Right lobe of liver (tissue), 4 donors: ENCODE measurements around the gene SLC17A9.

Experiments
- POLR2A ChIP-seq: fragments of 450-650 bp; IDR thresholded peaks from one replicate; pipeline ENCODE4 v1.6.1; 2017; ENCODE audit warnings: antibody characterized with exemption, mild to moderate bottlenecking
- TF ChIP-seq, protein P1 (sequence below), 4 donors: fragments of 200-600 bp in 3 of 4; fragments of 450-650 bp in 1 of 4; IDR thresholded peaks; one replicate each; pipeline versions ENCODE4 v1.5.1 to v1.8.0; 2016 to 2022; ENCODE audit warnings: antibody characterized with exemption in 4 of 4, mild to moderate bottlenecking in 2 of 4
- donor health status: DM: no; HTN: no; CAD: no.
- donor health status: DM: no; HTN: no; CAD: no.
- donor health status: DM: no; HTN: yes; CAD: no.

DNA sequence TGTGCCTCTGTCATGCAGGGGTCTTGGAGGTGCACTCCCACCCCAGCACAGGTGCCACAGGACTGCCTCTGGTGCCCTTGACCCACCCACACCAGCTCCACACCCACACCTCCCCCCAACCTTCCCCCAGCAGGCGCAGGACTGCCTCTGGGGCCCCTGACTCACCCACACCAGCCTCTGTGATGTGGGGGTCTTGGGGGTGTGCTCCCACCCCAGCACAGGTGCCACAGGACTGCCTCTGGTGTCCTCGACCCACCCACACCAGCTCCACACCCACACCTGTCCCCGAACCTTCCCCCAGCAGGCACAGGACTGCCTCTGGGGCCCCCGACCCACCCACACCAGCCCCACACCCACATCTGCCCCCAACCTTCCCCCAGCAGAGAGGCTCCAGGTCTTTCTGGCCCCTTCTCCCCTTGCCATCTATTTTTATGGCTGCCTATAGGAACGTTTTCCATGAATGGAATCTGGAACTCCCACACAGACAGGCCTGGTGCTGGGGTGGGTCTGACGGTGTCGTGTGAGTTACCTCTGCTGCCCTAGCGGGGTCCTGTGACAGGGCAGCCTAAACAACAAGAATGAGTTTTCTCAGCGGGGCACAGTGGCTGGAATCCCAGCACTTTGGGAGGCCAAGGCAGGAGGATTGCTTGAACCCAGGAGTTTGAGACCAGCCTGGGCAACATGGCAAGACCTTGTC lies 23.5 kb downstream of the SLC17A9 start:
- TF ChIP-seq, protein P1, sequence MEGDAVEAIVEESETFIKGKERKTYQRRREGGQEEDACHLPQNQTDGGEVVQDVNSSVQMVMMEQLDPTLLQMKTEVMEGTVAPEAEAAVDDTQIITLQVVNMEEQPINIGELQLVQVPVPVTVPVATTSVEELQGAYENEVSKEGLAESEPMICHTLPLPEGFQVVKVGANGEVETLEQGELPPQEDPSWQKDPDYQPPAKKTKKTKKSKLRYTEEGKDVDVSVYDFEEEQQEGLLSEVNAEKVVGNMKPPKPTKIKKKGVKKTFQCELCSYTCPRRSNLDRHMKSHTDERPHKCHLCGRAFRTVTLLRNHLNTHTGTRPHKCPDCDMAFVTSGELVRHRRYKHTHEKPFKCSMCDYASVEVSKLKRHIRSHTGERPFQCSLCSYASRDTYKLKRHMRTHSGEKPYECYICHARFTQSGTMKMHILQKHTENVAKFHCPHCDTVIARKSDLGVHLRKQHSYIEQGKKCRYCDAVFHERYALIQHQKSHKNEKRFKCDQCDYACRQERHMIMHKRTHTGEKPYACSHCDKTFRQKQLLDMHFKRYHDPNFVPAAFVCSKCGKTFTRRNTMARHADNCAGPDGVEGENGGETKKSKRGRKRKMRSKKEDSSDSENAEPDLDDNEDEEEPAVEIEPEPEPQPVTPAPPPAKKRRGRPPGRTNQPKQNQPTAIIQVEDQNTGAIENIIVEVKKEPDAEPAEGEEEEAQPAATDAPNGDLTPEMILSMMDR (IDR thresholded peaks at IDR 0.05), result no peak
- TF ChIP-seq POLR2A, result no peak
